GM10266 (cell line): Measurements from ENCODE around the gene GLIPR2.

Experiments used
- DNase-seq: peaks from one replicate; pipeline ENCODE4 v3.0.0; 2012; ENCODE audit errors: extremely low spot score
- TF ChIP-seq, protein P1 (sequence below): IDR thresholded peaks from 2 replicates; pipeline ENCODE4 v1.5.1; 2012; ENCODE audit warnings: mild to moderate bottlenecking, low read depth; ENCODE audit not compliant: control insufficient read depth, insufficient read depth; ENCODE audit errors: missing control alignments

The GLIPR2 gene

DNA sequence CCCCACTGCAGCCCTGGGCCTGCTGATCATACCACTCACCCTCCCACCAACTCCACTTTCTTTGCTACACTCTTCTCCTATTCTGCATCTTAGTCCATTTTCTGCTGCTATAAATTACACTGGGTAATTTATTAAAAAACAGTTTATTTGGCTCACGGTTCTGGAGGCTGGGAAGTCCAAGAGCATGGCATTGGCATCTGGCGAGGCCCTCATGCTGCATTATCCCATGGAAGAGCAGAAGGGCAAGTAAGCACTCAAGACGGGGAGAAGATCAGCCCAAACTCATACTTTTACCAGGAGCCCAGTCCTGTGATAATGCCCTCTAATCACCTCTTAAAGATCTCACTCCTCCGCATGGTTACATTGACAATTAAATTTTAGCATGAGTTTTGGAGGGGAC, 9.4 kb downstream of the GLIPR2 start:
- DNase-seq, result no peak
- TF ChIP-seq, protein P1, sequence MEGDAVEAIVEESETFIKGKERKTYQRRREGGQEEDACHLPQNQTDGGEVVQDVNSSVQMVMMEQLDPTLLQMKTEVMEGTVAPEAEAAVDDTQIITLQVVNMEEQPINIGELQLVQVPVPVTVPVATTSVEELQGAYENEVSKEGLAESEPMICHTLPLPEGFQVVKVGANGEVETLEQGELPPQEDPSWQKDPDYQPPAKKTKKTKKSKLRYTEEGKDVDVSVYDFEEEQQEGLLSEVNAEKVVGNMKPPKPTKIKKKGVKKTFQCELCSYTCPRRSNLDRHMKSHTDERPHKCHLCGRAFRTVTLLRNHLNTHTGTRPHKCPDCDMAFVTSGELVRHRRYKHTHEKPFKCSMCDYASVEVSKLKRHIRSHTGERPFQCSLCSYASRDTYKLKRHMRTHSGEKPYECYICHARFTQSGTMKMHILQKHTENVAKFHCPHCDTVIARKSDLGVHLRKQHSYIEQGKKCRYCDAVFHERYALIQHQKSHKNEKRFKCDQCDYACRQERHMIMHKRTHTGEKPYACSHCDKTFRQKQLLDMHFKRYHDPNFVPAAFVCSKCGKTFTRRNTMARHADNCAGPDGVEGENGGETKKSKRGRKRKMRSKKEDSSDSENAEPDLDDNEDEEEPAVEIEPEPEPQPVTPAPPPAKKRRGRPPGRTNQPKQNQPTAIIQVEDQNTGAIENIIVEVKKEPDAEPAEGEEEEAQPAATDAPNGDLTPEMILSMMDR, result no peak

DNA sequence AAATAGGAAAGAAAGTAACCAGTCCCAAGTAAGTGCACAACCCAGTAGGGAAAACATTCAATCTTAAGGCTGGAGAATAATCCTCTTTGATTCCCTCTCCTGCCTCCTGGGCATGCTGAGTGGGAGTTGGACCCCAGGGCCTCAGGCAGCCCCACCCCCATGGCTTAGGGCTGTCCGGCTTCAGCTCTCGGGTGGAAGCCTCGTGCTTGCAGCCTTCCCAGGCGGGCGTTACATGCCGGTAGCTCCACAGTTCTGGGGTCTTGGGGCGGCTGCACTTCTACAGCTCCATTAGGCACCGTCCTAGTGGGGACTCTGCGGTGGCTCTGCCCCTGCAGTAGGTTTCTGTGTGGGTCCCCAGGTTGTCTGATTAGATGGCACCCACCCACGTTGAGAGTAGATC, 10.1 kb downstream of the GLIPR2 start:
- TF ChIP-seq, protein P1, result no peak
- no peak for DNase-seq

DNA sequence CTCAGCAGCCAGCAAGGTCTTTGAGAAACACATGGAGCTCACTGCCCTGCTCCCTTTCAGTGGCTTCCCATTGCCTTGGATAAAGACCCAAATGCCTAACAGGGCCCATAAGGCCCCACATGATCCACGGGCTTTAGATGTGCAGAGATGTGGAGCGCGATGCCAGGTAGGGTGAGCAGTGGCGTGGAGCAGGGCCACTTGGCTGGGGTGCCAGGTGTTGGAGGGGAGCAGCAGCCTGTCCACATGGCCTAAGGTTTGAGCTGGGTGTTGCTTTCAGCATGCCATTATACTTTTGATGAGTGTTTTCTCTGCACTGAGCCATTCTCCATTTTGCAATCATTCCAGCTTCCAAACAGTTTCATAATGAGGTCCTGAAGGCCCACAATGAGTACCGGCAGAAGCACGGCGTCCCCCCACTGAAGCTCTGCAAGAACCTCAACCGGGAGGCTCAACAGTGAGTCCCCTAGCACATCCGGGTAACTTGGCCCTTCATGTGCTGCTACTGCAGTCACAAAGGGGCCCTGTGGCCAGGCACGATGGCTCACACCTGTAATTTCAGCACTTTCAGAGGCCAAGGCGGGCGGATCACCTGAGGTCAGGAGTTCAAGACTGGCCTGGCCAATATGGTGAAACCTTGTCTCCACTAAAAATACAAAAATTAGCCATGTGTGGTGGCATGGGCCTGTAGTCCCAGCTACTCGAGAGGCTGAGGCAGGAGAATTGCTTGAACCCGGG, 11.1 kb downstream of the GLIPR2 start:
- DNase-seq, result no peak
- TF ChIP-seq, protein P1, result no peak

DNA sequence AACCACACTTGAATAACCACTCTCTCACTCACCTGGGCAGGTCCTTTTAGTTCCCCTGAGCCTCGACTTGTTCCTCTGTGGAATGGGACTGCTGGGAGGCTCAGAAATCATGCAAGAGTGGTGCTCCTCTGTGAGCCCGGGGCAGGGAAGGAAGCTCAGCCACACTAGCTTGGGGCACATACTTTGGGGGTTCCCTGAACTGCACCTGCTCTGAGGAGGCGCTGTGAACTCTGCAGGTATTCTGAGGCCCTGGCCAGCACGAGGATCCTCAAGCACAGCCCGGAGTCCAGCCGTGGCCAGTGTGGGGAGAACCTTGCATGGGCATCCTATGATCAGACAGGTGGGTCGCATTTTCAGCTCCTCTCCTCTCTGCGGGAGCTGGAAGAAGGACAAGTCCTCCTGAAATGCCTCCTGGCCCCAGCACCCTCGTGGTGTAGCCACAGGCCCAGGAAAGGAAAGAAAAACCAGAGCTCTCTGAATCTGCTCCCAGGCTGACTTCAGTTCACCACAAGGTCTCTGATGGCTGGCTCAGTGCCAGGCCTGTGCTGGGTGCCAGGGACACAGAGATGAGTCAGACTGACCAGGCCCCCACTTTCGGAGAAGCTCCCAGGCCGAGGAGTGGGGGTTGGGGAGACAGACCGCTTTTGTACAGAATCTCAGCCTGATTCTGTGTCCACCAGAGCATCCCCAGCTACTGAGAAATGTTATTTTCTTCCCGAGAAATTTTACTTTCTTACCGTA, 11.9 kb downstream of the GLIPR2 start:
- peak; percentile 60 for DNase-seq
- TF ChIP-seq, protein P1, result no peak

DNA sequence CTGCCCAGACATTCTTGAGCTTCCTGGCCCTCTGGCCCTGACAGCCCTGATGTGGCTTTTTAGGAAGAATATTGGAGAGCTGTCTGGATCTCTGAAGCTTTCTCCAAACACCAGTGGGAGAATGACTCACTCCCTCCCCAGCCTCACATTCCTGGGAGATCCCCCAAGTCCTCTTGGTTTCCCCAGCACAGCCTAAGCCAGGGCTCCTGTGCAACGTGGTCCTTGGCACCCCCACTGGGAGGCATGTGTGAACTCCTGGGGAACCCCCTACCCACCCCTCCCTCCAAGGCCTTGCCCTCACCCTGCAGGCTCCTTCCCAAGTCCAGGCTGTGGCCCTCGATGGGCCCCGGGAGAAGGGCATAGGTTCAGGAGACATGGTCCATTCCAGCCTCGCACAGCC, 12.7 kb downstream of the GLIPR2 start:
- TF ChIP-seq, protein P1, result no peak
- DNase-seq, result no peak

DNA sequence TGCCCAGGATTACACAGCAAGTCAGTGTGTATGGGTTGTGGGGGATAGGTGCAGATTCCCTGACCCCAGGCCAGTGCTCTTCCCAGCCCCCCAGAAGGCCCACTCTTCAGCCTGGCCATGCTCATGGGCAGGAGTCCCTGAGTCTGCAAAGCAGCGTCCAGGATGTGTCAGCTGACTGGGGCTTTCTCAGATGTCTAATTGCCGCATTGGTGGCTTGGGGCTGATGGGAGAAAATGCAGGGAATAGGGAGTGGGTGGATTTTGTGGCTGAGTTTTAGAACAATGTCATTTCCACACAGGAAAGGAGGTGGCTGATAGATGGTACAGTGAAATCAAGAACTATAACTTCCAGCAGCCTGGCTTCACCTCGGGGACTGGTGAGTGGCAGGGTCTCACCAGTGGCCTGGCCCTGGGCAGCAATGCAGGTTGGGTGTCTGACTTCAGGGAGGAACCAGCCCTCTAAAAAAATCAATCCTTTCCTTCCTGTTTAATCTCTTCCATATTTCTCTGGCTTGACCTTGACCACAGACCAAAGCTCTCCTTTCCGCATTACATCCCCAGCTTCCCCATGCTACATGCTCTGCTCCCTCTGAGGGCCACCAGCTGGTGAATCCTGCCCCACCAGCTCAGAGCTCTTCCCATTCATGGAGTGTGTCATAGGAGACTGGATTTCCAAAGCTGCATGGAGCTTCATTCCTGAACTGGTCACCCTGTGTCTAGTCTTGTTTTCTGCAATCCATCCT, 14.2 kb downstream of the GLIPR2 start:
- TF ChIP-seq, protein P1, result no peak
- DNase-seq, result no peak
